ENCODE results near the gene FKBP6.
"Not testable (repeated sequence)": the region's sequence is repeated elsewhere in the genome, so short reads cannot be mapped to it uniquely, and the experiment has no call there.

- not testable (repeated sequence) for TF ChIP-seq CTCF (IDR thresholded peaks at IDR 0.05); POLR2AphosphoS5 (IDR thresholded peaks at IDR 0.05; ENCODE audit: insufficient read depth in 1 of 2, low read depth in 1 of 2)
Measured at GRCh38 chr7:73319541-73319940, 8.4 kb upstream of the FKBP6 start.
